ENCODE results near the gene KRT23. TPM values are rescaled to one million over a fixed set of nuclear protein-coding genes. Genes with fewer than 3 reads are reported as not detected.

The KRT23 gene
- total and polyA plus RNA-seq, 2 of the 13 experiments (the other 11 are each of a cell fraction or from before 2014, with no cell fraction given) = 24.7 to 51.1 TPM

DNA sequence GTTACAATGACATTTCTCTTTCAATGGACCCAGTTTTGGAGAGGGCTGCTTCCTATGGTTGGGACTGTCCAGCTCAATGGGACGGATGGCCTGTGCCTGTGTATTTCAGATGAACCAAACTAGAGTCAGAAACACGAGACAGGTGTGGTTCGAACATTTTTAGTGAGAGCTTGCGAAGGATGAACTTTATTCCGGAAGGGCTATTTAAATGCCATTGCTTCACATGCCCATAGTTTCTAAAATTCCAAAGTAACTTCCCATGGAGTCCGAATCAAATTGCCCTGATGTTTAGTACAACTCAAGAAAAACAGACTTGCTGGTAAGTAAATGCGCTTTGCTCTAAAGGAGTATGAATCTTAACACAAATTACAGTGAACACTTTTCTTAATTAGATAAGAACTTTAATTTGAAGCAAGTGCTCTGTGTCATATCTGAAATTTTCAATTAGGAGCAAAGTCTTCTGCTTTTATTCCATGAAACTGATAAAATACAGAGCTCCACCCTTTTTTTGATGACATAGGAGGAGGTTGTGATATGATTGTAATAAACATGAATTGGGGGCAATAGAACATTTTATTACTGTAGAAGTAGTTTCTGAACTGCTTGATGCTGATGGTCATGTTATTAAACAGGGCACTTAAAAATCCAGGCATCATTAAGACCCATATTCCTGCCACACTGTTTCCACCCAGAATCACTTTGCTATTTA, 53.7 kb downstream of the KRT23 start (continued):
- TF ChIP-seq, protein P1, sequence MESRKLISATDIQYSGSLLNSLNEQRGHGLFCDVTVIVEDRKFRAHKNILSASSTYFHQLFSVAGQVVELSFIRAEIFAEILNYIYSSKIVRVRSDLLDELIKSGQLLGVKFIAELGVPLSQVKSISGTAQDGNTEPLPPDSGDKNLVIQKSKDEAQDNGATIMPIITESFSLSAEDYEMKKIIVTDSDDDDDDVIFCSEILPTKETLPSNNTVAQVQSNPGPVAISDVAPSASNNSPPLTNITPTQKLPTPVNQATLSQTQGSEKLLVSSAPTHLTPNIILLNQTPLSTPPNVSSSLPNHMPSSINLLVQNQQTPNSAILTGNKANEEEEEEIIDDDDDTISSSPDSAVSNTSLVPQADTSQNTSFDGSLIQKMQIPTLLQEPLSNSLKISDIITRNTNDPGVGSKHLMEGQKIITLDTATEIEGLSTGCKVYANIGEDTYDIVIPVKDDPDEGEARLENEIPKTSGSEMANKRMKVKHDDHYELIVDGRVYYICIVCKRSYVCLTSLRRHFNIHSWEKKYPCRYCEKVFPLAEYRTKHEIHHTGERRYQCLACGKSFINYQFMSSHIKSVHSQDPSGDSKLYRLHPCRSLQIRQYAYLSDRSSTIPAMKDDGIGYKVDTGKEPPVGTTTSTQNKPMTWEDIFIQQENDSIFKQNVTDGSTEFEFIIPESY (CRISPR knock-in tag; IDR thresholded peaks at IDR 0.05) = no peak
- TF ChIP-seq, protein P2, sequence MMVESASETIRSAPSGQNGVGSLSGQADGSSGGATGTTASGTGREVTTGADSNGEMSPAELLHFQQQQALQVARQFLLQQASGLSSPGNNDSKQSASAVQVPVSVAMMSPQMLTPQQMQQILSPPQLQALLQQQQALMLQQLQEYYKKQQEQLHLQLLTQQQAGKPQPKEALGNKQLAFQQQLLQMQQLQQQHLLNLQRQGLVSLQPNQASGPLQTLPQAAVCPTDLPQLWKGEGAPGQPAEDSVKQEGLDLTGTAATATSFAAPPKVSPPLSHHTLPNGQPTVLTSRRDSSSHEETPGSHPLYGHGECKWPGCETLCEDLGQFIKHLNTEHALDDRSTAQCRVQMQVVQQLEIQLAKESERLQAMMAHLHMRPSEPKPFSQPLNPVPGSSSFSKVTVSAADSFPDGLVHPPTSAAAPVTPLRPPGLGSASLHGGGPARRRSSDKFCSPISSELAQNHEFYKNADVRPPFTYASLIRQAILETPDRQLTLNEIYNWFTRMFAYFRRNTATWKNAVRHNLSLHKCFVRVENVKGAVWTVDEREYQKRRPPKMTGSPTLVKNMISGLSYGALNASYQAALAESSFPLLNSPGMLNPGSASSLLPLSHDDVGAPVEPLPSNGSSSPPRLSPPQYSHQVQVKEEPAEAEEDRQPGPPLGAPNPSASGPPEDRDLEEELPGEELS (CRISPR knock-in tag; IDR thresholded peaks at IDR 0.05) = no peak

DNA sequence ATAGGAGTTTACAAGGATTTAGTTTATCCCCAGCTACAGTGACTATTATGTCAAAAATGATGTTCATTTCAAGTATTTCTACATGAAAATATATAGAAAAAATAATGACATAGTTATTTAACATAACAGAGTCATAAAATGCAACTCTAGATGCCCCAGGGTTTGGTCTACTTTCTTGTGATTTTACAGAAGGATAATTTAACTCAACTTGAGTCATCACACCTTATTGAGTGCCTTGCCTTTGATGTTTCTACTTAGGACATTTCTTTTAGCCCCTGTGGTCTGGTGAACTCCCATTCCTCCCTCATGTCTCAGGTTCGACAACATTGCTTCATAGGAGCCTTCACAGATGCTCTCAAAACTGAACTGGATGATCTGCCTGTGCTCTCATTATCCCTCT, 54.4 kb downstream of the KRT23 start:
- no peak for DNase-seq (ENCODE audit: low spot score)
- no peak for FAIRE-seq
- H3K4me2 ChIP-seq (ENCODE audit: low read depth, low read length) = no peak overlapping the region
- no peaks in the 10 kb centered on the region for H4K20me1 ChIP-seq (ENCODE audit: insufficient read depth, low read length)
- intact Hi-C loops (cut with micrococcal nuclease; ENCODE audit: unreplicated experiment) = no loop called here
- BruUV-seq (replicated peaks) = no TSS peak
- no peak overlapping the region for H3K27ac ChIP-seq (ENCODE audit: extremely low read length, insufficient read depth, low read length)
- no peak overlapping the region for H2AFZ ChIP-seq (ENCODE audit: low read length)
- in situ Hi-C loops (cut with HindIII; ENCODE audit: extremely low pct_ligation_motif_present, low pct_unique_long_range_greater_than_20kb) = no loop called here
- H3K79me2 ChIP-seq (ENCODE audit: insufficient read depth, low read length) = no peaks in the 10 kb centered on the region
- H3K9ac ChIP-seq (ENCODE audit: insufficient read depth, low read depth, low read length) = no peak overlapping the region
- ChIA-PET POLR2A (no interaction called here), CTCF (ENCODE audit: low intra/inter-chr PET ratio, low total read pairs) (no interaction called here)
- H3K4me3 ChIP-seq (replicated peaks in 1 of 3; ENCODE audit: insufficient read depth in 1 of 3, low read depth in 2 of 3, low read length in 3 of 3) = no peak overlapping the region
- no peaks in the 10 kb centered on the region for H3K36me3 ChIP-seq (replicated peaks in 1 of 2; ENCODE audit: control insufficient read depth in 1 of 2, insufficient read depth in 2 of 2, low read length in 2 of 2)
- no peaks in the 10 kb centered on the region for H3K9me3 ChIP-seq (ENCODE audit: low read length)
- ATAC-seq = no peak
- 0% methylated on average over 1 of the region's 1 CpG for WGBS (ENCODE audit: low lambda C conversion rate)
- H3K4me1 ChIP-seq (ENCODE audit: insufficient read depth, low read length) = no peaks in the 10 kb centered on the region
- peaks cover 0 to 7% of the 10 kb centered on the region in 2 experiments; a peak in 3 of 5 replicates for H3K27me3 ChIP-seq (ENCODE audit: control insufficient read depth in 1 of 2, insufficient read depth in 2 of 2, low read length in 2 of 2)
- no peak for TF ChIP-seq DNMT3B (CRISPR knock-in tag; conservative IDR thresholded peaks at IDR 0.05)
- TF ChIP-seq, protein P3, sequence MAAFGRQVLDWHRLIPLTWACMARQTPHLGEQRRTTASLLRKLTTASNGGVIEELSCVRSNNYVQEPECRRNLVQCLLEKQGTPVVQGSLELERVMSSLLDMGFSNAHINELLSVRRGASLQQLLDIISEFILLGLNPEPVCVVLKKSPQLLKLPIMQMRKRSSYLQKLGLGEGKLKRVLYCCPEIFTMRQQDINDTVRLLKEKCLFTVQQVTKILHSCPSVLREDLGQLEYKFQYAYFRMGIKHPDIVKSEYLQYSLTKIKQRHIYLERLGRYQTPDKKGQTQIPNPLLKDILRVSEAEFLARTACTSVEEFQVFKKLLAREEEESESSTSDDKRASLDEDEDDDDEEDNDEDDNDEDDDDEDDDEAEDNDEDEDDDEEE (CRISPR knock-in tag; IDR thresholded peaks at IDR 0.05) = no peak
- TF ChIP-seq, protein P4, sequence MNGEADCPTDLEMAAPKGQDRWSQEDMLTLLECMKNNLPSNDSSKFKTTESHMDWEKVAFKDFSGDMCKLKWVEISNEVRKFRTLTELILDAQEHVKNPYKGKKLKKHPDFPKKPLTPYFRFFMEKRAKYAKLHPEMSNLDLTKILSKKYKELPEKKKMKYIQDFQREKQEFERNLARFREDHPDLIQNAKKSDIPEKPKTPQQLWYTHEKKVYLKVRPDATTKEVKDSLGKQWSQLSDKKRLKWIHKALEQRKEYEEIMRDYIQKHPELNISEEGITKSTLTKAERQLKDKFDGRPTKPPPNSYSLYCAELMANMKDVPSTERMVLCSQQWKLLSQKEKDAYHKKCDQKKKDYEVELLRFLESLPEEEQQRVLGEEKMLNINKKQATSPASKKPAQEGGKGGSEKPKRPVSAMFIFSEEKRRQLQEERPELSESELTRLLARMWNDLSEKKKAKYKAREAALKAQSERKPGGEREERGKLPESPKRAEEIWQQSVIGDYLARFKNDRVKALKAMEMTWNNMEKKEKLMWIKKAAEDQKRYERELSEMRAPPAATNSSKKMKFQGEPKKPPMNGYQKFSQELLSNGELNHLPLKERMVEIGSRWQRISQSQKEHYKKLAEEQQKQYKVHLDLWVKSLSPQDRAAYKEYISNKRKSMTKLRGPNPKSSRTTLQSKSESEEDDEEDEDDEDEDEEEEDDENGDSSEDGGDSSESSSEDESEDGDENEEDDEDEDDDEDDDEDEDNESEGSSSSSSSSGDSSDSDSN (CRISPR knock-in tag; IDR thresholded peaks at IDR 0.05) = no peak
- no peak for TF ChIP-seq MATR3 (CRISPR knock-in tag; IDR thresholded peaks at IDR 0.05)
- TF ChIP-seq, protein P5, sequence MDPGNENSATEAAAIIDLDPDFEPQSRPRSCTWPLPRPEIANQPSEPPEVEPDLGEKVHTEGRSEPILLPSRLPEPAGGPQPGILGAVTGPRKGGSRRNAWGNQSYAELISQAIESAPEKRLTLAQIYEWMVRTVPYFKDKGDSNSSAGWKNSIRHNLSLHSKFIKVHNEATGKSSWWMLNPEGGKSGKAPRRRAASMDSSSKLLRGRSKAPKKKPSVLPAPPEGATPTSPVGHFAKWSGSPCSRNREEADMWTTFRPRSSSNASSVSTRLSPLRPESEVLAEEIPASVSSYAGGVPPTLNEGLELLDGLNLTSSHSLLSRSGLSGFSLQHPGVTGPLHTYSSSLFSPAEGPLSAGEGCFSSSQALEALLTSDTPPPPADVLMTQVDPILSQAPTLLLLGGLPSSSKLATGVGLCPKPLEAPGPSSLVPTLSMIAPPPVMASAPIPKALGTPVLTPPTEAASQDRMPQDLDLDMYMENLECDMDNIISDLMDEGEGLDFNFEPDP (CRISPR knock-in tag; conservative IDR thresholded peaks at IDR 0.05) = no peak
